CD4-positive, CD25-positive, alpha-beta regulatory T cell (primary cell): ENCODE data around the gene NPDC1. TPM values are rescaled to one million over a fixed set of nuclear protein-coding genes. Genes with fewer than 3 reads are reported as not detected.
A peak's percentile ranks its signal among the peaks of the same experiment; 100 is the strongest.

Experiments used
- ATAC-seq, 2 donors: fragments of 150-1000 bp; cut with Tn5 transposase; one replicate each; pipeline ENCODE4 v1.10.0; 2021; ENCODE audit warnings: low read depth in 2 of 2, moderate number of reproducible peaks in 2 of 2, moderate library complexity in 1 of 2
- DNase-seq, 3 donors: peaks; one replicate each; pipeline versions ENCODE4 v3.0.0 to v3.0.0-alpha.2; 2012 to 2022; ENCODE audit warnings: mixed read lengths in 1 of 3
- H3K27ac ChIP-seq: one replicate; pipeline ENCODE4 v1.7.0; 2013; ENCODE audit warnings: mild to moderate bottlenecking, low read length; ENCODE audit not compliant: insufficient read depth, poor library complexity, severe bottlenecking
- H3K27me3 ChIP-seq: one replicate; pipeline ENCODE4 v1.7.0; 2013; ENCODE audit warnings: low read length; ENCODE audit not compliant: control insufficient read depth, insufficient read depth
- H3K36me3 ChIP-seq: one replicate; pipeline ENCODE4 v1.7.0; 2013; ENCODE audit warnings: mild to moderate bottlenecking, low read length, moderate library complexity; ENCODE audit not compliant: control insufficient read depth, insufficient read depth
- H3K4me1 ChIP-seq: 2 replicates; pipeline ENCODE4 v1.7.0; 2013; ENCODE audit warnings: mild to moderate bottlenecking, low read length; ENCODE audit not compliant: insufficient read depth, control insufficient read depth, poor library complexity, severe bottlenecking
- H3K4me3 ChIP-seq: one replicate; pipeline ENCODE4 v1.7.0; 2013; ENCODE audit warnings: low read depth, mild to moderate bottlenecking, low read length, moderate library complexity
- H3K9me3 ChIP-seq, 2 experiments: 1 replicate in 1 of 2; 2 replicates in 1 of 2; pipeline ENCODE4 v1.7.0; 2013; ENCODE audit warnings: low read length in 2 of 2, mild to moderate bottlenecking in 1 of 2, moderate library complexity in 1 of 2; ENCODE audit not compliant: control insufficient read depth in 2 of 2
- H3K27ac Mint-ChIP-seq, 3 donors: one replicate each; pipeline ENCODE4 v1.8.0; 2020 to 2022; ENCODE audit warnings: mild to moderate bottlenecking in 3 of 3, mixed read lengths in 3 of 3, moderate library complexity in 2 of 3
- H3K27me3 Mint-ChIP-seq: one replicate; pipeline ENCODE4 v1.8.0; 2022; ENCODE audit warnings: mild to moderate bottlenecking, mixed read lengths
- H3K36me3 Mint-ChIP-seq: one replicate; pipeline ENCODE4 v1.8.0; 2020; ENCODE audit warnings: mixed read lengths
- H3K4me1 Mint-ChIP-seq, 4 donors: one replicate each; pipeline ENCODE4 v1.8.0; 2020 to 2022; ENCODE audit warnings: mixed read lengths in 4 of 4, mild to moderate bottlenecking in 1 of 4
- H3K4me3 Mint-ChIP-seq, 4 donors: one replicate each; pipeline ENCODE4 v1.8.0; 2020 to 2022; ENCODE audit warnings: mild to moderate bottlenecking in 4 of 4, mixed read lengths in 4 of 4, moderate library complexity in 3 of 4
- H3K9me3 Mint-ChIP-seq, 7 donors: one replicate each; pipeline ENCODE4 v1.8.0; 2020 to 2022; ENCODE audit warnings: mixed read lengths in 7 of 7, mild to moderate bottlenecking in 3 of 7, moderate library complexity in 2 of 7
- polyA plus RNA-seq, 4 donors: library from polyadenylated mRNA; unstranded; fragments of 300-500 nt; fragmentation: Illumina TruSeq; gene quantifications; one replicate each; pipeline ENCODE4 v1.2.3, GENCODE V29; 2021
- total RNA-seq: library from RNA; stranded (reverse); gene quantifications from one replicate; pipeline ENCODE4 v1.2.3, GENCODE V29; 2022

Gene NPDC1
- total and polyA plus RNA-seq, 5 donors from 2014 or later, result 4.2 to 106 (median 12.1) TPM

- peaks cover 18% of the 10 kb centered on the region for H3K4me1 ChIP-seq
- no peak overlapping the region for H3K4me3 Mint-ChIP-seq
- H3K27ac ChIP-seq, result no peak overlapping the region
- H3K9me3 ChIP-seq, result no peaks in the 10 kb centered on the region
- peaks cover 8% of the 10 kb centered on the region for H3K27me3 ChIP-seq
- H3K4me3 ChIP-seq, result no peak overlapping the region
- no peak overlapping the region for H3K27ac Mint-ChIP-seq
- H3K9me3 Mint-ChIP-seq, result peaks cover 0 to 2% (median 0%) of the 10 kb centered on the region in 7 donors
- no peaks in the 10 kb centered on the region for H3K36me3 Mint-ChIP-seq
- no peaks in the 10 kb centered on the region for H3K36me3 ChIP-seq
- DNase-seq (no peak), ATAC-seq (no peak)
- H3K27me3 Mint-ChIP-seq, result peaks cover 36% of the 10 kb centered on the region
- H3K4me1 Mint-ChIP-seq, result peaks cover 0 to 4% (median 0%) of the 10 kb centered on the region in 4 donors
These were observed 6.3 kb upstream of the NPDC1 start for GRCh38 chr9:137052293-137052692.

DNA sequence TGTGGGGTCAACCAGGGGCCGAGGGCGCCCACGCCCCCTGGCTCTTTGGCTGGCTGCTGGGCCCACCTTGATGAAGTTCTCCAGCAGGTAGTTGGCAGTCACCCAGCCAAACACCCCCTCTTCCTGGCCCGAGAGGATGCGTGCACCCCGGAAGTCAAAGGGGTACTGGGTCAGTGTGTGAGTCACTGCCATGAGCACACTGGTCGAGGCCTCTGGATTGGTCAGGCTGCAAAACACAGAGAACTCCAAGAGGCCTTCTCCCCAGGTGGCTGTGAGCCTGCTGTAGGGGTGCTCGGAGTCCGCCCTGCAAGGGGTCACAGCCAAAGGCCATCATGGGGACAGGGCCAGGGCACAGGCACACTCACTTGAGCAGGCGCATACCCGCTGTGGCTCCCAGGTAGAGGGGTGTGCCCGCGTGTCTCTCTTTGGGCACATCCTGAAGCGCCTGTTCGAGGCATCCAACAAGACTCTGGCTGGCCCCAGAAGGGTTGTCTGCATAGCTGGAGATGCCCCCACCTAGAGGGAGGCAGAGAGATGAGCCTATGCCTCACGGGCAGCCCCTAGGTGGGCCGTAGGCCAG is 5.3 kb upstream of the NPDC1 start:
- peaks cover 0 to 2% (median 0%) of the 10 kb centered on the region in 7 donors for H3K9me3 Mint-ChIP-seq

DNA sequence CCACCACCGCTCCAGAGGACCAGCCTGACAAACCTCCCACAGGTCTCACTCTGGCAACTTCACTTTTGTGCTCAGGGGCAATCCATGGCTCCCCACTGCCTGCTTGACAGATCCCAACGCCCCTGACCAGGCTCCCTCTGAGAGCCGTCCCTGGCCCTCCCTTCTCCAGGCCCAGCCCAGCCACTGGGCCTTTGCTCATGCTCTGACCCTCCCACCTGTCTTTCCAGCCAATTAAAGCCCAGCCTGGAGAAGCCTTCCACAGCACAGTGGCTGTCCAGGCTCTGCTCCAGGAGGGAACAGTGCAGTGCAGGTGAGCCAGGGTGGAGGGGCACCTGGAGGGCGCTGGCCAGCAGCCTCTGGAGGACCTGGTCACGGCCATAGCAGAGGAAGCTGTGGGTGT is 4.6 kb upstream of the NPDC1 start:
- H3K27me3 ChIP-seq, result peaks cover 10% of the 10 kb centered on the region
- peaks cover 0 to 2% (median 0%) of the 10 kb centered on the region in 7 donors for H3K9me3 Mint-ChIP-seq
- H3K4me3 ChIP-seq, result no peak overlapping the region
- no peak for DNase-seq
- no peaks in the 10 kb centered on the region for H3K36me3 Mint-ChIP-seq
- H3K27me3 Mint-ChIP-seq, result peaks cover 36% of the 10 kb centered on the region
- no peaks in the 10 kb centered on the region for H3K36me3 ChIP-seq
- H3K4me1 ChIP-seq, result peaks cover 27% of the 10 kb centered on the region
- H3K9me3 ChIP-seq, result no peaks in the 10 kb centered on the region
- no peak overlapping the region for H3K27ac ChIP-seq
- ATAC-seq, result no peak
- no peak overlapping the region for H3K27ac Mint-ChIP-seq
- H3K4me3 Mint-ChIP-seq, result peak overlapping the region in 1 of 4 donors; percentile 51
- peaks cover 0 to 11% (median 3%) of the 10 kb centered on the region in 4 donors for H3K4me1 Mint-ChIP-seq

More for the DNA sequence above, 5.3 kb upstream of the NPDC1 start:
- no peaks in the 10 kb centered on the region for H3K36me3 Mint-ChIP-seq
- no peak for DNase-seq
- Histone ChIP-seq H3K9me3 (no peaks in the 10 kb centered on the region), H3K36me3 (no peaks in the 10 kb centered on the region), H3K4me1 (peaks cover 22% of the 10 kb centered on the region), H3K27me3 (peaks cover 10% of the 10 kb centered on the region), H3K4me3 (no peak overlapping the region), H3K27ac (no peak overlapping the region)
- no peak for ATAC-seq
- H3K27ac Mint-ChIP-seq, result no peak overlapping the region
- H3K4me3 Mint-ChIP-seq, result no peak overlapping the region
- peaks cover 39% of the 10 kb centered on the region for H3K27me3 Mint-ChIP-seq
- peaks cover 0 to 11% (median 3%) of the 10 kb centered on the region in 4 donors for H3K4me1 Mint-ChIP-seq

- DNase-seq, result peak in 2 of 3 donors; percentile 34 to 70
- Mint-ChIP-seq H3K4me3 (peak overlapping the region in 1 of 4 donors; percentile 69), H3K4me1 (peaks cover 0 to 16% (median 5%) of the 10 kb centered on the region in 4 donors), H3K27ac (no peak overlapping the region), H3K9me3 (peaks cover 0 to 2% (median 0%) of the 10 kb centered on the region in 7 donors), H3K27me3 (peaks cover 41% of the 10 kb centered on the region), H3K36me3 (no peaks in the 10 kb centered on the region)
- H3K9me3 ChIP-seq, result no peaks in the 10 kb centered on the region
- peaks cover 10% of the 10 kb centered on the region for H3K27me3 ChIP-seq
- H3K4me1 ChIP-seq, result peaks cover 35% of the 10 kb centered on the region
- peak in 1 of 2 donors; percentile 34 for ATAC-seq
- H3K27ac ChIP-seq, result no peak overlapping the region
- no peaks in the 10 kb centered on the region for H3K36me3 ChIP-seq
- H3K4me3 ChIP-seq, result no peak overlapping the region
These were observed 3.8 kb upstream of the NPDC1 start for GRCh38 chr9:137049544-137050449.

DNA sequence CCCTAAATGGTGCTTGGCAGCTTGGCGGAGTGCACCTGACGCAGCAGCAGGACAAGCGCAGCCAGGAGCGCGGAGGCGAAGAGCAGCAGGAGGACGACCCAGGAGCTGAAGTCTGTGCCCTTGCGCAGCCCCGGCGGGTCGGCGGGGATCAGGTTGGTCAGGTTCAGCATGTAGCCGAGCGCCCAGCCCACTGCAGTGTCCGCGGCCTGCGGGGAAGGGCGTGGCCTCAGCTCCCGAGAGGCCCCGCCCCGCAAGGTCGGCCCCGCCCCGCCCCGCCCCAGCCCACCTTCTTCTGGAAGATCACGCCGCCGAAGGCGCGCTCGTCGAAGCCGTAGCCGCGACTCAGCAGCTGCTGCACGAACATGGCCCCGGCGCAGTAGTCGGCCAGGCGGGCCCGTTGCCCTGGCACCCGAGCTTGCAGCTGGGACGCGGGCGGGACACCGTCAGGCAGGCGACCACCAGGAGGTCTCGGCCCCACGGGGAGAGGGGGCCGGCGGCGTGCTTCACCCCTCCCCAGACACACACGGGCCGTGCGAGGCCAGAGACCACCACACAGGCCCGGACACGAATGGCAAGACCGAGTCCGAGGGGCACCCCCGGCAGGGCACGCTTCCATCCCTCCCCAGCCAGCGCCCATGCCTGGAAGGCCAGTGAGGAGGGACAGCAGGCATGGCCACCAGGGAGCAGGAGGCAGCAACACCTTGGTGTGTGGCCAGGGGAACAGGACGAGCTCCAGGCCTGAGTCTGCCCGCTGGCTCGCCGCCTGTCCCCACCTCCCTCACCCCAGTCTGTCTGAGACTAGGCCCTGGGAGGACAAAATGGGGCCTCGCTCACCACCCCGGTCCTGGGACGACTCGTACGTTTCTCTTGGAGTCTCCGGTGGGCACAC is 2.9 kb upstream of the NPDC1 start:
- H3K27me3 Mint-ChIP-seq, result peaks cover 50% of the 10 kb centered on the region

DNA sequence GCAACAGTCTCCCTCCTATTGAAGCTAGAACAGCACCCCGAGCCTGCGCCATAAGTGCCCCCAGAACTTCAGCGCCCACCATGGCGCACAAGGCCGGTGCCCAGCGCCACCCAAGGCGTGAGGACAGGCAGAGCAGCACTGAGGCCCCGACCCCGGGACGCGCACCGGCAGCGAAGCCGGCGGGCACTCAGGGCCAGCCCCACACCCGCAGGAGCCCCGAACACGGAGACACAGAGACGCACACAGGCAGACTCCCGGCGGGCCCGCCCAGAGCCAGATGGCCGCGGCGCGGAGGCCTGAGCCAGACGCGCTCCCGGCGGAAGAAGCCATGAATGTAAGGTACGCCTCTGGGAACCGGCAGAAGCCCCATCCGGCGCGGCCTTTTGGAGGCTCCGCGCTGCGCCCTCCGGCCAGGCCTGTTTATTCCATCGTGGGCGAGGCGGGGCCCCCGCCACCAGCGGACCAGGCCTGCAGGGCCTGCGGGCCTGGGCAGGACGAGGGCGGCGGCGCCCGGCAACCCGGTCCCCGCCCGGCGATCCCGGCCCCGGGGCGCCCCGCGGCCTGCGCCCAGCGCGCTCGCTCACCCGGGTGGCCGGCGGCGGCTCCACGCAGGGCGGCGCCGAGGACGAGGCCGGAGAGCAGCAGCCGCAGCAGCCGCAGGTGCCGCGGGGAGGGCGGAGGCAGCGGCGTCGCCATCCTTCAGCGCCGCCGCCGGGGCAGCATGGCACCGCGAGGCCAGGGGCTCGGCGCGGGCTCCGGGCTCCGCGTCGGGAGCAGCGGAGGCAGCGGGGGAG is 486 bp downstream of the NPDC1 start:
- Mint-ChIP-seq H3K27me3 (peaks cover 40% of the 10 kb centered on the region), H3K27ac (no peak overlapping the region), H3K36me3 (no peaks in the 10 kb centered on the region), H3K9me3 (peaks cover 0 to 2% (median 0%) of the 10 kb centered on the region in 7 donors), H3K4me1 (peaks cover 0 to 21% (median 8%) of the 10 kb centered on the region in 4 donors), H3K4me3 (peak overlapping the region; percentile 66 to 84 (median 82))
- no peak for ATAC-seq
- Histone ChIP-seq H3K27me3 (peaks cover 7% of the 10 kb centered on the region), H3K4me3 (no peak overlapping the region), H3K27ac (no peak overlapping the region), H3K9me3 (no peaks in the 10 kb centered on the region), H3K36me3 (no peaks in the 10 kb centered on the region), H3K4me1 (peaks cover 29% of the 10 kb centered on the region)
- peak in 1 of 3 donors; percentile 49 for DNase-seq

More for the DNA sequence above, 2.9 kb upstream of the NPDC1 start:
- Mint-ChIP-seq H3K9me3 (peaks cover 0 to 2% (median 0%) of the 10 kb centered on the region in 7 donors), H3K4me3 (peak overlapping the region in 1 of 4 donors; percentile 69), H3K27ac (no peak overlapping the region), H3K4me1 (peaks cover 0 to 24% (median 8%) of the 10 kb centered on the region in 4 donors), H3K36me3 (no peaks in the 10 kb centered on the region)
- H3K4me1 ChIP-seq, result peaks cover 39% of the 10 kb centered on the region
- H3K4me3 ChIP-seq, result no peak overlapping the region
- H3K36me3 ChIP-seq, result no peaks in the 10 kb centered on the region
- DNase-seq, result peak in 1 of 3 donors; percentile 25
- ATAC-seq, result no peak
- H3K27ac ChIP-seq, result no peak overlapping the region
- H3K9me3 ChIP-seq, result no peaks in the 10 kb centered on the region
- peaks cover 10% of the 10 kb centered on the region for H3K27me3 ChIP-seq
